Fibroblast of lung (primary cell): ENCODE data around the gene DOCK4.

Source experiments
- EZH2 ChIP-seq: IDR thresholded peaks from 2 replicates; pipeline ENCODE4 v1.5.1; 2012; ENCODE audit warnings: low read length, control low read depth, mild to moderate bottlenecking; ENCODE audit errors: missing control alignments
- TF ChIP-seq, protein P1 (sequence below), 2 donors: IDR thresholded peaks in 1 of 2; conservative IDR thresholded peaks in 1 of 2; 1 replicate in 1 of 2; 2 replicates in 1 of 2; pipeline ENCODE4 v1.5.1; 2011 to 2012; ENCODE audit warnings: low read length in 2 of 2, control low read depth in 1 of 2, inconsistent platforms in 1 of 2, low read depth in 1 of 2, mild to moderate bottlenecking in 1 of 2

DNA sequence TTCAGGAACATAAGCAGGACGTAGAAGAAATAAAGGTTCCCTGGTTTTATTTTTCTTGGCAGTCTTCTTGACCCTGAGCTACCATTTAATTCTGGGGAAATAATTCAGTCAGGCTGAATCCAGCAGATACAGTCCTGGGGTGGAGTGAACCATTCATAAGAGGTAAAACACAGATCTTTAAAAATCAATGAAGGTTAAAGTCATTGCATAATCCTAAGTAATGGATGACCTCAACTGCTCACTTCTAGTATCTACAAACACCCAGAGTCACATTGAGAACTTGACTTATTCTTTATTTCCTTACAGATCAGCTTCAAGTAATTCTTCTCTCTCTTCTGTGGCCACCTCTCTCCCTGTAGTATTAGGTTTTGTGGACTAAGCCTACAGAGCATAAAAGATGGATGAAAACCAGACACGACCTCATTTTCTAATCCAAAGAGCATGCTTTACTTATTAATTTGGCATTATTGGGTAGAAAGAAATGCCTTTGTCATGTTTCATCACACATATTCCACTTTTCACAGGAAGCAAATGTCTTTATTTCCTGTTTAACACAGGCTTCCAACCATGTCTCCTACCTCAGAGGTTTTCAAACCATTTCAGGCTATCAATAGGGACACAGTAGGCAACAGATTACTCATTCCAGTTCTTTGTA lies 461.6 kb downstream of the DOCK4 start:
- TF ChIP-seq, protein P1, sequence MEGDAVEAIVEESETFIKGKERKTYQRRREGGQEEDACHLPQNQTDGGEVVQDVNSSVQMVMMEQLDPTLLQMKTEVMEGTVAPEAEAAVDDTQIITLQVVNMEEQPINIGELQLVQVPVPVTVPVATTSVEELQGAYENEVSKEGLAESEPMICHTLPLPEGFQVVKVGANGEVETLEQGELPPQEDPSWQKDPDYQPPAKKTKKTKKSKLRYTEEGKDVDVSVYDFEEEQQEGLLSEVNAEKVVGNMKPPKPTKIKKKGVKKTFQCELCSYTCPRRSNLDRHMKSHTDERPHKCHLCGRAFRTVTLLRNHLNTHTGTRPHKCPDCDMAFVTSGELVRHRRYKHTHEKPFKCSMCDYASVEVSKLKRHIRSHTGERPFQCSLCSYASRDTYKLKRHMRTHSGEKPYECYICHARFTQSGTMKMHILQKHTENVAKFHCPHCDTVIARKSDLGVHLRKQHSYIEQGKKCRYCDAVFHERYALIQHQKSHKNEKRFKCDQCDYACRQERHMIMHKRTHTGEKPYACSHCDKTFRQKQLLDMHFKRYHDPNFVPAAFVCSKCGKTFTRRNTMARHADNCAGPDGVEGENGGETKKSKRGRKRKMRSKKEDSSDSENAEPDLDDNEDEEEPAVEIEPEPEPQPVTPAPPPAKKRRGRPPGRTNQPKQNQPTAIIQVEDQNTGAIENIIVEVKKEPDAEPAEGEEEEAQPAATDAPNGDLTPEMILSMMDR (conservative IDR thresholded peaks at IDR 0.05 in 1 of 2, IDR thresholded peaks at IDR 0.05 in 1 of 2; ENCODE audit: low read depth in 1 of 2, low read length in 2 of 2), result no peak
- TF ChIP-seq EZH2, result no peak
